ENCODE results near the gene SMIM35.

The SMIM35 gene

DNA sequence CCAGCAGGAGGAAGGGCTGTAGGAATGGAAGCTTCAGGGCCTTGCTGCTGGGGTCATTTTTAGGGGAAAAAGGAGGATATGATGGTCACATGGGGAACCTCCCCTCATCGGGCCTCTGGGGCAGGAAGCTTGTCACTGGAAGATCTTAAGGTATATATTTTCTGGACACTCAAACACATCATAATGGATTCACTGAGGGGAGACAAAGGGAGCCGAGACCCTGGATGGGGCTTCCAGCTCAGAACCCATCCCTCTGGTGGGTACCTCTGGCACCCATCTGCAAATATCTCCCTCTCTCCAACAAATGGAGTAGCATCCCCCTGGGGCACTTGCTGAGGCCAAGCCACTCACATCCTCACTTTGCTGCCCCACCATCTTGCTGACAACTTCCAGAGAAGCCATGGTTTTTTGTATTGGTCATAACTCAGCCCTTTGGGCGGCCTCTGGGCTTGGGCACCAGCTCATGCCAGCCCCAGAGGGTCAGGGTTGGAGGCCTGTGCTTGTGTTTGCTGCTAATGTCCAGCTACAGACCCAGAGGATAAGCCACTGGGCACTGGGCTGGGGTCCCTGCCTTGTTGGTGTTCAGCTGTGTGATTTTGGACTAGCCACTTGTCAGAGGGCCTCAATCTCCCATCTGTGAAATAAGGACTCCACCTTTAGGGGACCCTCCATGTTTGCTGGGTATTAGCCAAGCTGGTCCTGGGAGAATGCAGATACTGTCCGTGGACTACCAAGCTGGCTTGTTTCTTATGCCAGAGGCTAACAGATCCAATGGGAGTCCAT, 86.5 kb downstream of the SMIM35 start:
- DNase-seq = no peak

GRCh38 chr11:117999354-117999993, 87.3 kb downstream of the SMIM35 start:
- no peak for DNase-seq

DNA sequence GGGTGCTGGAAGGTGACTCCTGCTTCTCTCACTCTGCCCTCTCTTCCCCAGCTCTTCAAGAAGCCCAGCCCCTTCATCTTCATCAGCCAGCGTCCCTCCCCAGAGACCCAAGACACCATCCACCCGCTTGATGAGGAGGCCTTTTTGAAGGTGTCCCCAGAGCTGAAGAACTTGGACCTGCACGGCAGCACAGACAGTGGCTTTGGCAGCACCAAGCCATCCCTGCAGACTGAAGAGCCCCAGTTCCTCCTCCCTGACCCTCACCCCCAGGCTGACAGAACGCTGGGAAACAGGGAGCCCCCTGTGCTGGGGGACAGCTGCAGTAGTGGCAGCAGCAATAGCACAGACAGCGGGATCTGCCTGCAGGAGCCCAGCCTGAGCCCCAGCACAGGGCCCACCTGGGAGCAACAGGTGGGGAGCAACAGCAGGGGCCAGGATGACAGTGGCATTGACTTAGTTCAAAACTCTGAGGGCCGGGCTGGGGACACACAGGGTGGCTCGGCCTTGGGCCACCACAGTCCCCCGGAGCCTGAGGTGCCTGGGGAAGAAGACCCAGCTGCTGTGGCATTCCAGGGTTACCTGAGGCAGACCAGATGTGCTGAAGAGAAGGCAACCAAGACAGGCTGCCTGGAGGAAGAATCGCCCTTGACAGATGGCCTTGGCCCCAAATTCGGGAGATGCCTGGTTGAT, 88.0 kb downstream of the SMIM35 start:
- DNase-seq = no peak

DNA sequence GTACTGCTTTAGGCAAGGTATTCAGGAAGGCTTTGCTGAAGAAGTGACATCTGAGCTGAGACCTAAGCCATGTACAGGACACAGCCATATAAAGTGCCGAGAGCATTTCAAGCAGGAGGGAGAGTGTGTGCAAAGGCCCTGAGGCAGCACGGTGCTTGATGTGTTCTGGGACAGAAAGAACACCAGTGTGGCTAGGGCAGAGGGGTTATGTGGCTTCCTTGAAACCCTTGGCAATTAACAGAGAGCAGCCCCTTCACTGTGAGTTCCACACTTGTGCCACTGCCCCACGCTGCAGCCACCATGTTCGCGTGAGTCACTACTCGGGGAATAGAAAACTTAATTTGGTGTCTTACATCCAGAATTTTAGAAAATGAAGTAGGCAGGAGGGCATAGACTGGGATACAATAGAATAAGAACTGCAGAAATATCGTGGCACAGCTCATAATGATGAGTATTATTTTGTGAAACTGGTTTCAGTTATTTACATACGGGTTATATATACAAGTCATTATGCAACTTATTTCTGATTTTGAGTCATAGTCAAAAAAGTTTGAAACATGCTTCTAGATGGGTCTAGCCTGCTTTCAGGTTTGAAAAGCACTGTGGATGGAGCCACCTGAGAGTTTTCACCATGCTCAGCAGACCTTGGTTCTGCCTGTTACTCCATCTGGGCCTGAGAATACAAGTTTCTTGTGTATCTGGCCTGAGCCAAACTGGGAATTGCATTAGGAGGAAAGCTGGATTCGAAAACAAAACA, 88.8 kb downstream of the SMIM35 start:
- DNase-seq = no peak

GRCh38 chr11:117997406-117997805, 89.4 kb downstream of the SMIM35 start:
- DNase-seq = no peak

GRCh38 chr11:117996058-117996457, 90.7 kb downstream of the SMIM35 start:
- no peak for DNase-seq

DNA sequence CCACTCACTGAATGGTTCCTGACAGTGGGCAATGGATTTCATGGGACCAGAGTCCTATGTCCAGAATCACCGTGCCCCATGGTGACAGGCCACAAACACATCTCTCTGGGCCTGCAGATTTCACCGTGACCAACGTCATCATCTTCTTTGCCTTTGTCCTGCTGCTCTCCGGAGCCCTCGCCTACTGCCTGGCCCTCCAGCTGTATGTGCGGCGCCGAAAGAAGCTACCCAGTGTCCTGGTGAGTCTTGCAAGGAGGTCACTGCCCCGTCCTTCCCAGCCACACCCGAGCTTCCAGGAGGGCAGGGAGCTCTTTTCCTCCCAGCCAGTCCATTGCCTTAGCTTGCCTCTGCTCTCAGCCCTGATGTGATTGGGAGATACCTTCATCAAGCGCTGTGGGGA, 91.3 kb downstream of the SMIM35 start:
- DNase-seq = no peak

DNA sequence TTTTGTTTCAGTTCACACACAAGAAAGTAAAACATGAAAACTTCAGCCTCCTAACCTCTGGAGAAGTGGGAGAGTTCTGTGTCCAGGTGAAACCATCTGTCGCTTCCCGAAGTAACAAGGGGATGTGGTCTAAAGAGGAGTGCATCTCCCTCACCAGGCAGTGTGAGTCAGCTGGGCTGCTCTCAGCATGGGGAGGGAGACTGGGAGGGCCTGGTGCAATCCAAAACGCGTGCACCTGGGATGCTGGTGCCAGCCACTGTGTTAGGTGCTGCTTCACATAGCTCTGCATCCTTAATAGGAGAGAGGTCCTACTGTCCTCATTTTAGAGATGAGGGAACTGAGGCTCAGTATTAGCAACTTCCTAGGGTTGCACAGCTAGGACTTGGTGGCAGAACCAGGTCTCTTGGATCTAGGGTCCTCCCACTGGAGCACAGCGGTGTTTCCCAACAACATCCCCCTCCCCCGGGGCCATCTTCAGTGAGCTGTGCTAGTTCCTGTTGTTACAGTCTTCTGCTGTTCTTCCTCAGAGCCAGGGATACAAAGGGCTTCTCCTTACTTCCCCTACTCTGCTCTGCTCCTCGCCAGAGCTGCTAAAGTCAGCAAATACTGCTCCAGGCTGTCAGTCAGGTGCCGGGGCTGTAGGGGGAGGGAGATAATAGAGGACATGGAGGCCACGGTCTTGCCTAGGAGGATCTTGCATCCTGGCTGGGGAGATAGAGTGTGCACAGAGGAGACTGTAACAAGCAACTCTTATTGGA, 92.6 kb downstream of the SMIM35 start:
- no peak for DNase-seq

GRCh38 chr11:117992620-117993019, 94.1 kb downstream of the SMIM35 start:
- DNase-seq = no peak

GRCh38 chr11:117992136-117992535, 94.6 kb downstream of the SMIM35 start:
- no peak for DNase-seq

GRCh38 chr11:117989351-117990102, 97.2 kb downstream of the SMIM35 start:
- no peak for DNase-seq

- DNase-seq = peak; percentile 18
These were observed 99.7 kb downstream of the SMIM35 start for GRCh38 chr11:117986981-117987574.

GRCh38 chr11:117985953-117986887, 100.5 kb downstream of the SMIM35 start, which contains the start of gene IL10RA:
Gene IL10RA, plus strand, starts transcription at chr11:117986394. Its CDS starts 74 bp downstream, at chr11:117986468.
- DNase-seq = peak; percentile 38

DNA sequence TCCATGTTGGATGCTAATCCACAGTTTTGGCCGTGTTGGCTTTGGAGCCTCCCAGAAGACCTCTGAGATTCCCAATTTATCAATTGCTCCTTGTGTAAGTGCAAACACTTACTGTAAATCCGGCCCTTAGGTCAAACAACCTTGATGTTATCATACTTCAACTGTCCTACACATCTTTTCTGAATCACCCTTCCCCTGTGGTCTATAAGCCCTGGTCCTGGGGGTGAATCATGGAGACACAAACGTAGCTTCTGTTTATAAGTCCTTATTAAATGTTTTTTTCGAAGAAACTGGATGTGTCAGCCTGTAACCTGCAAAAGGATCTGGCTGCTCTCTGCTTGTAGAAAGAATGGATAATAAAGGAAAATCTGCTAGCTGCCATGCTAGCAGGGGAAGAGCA, 102.3 kb downstream of the SMIM35 start:
- no peak for DNase-seq

DNA sequence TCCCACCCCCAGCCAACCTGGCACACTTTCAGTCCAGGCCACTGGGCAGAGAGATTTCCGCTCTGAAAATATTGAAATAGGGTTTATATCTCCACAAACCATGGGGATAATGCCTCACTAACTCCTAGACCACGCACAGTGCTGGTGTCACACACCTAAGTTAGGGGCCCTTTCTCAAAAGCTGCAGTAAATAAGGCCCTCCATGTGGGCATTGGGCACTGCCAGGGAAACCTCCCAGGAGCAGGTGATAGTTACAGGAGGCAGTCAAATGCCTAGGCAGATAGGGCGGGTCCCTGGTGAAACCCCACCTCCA, 103.6 kb downstream of the SMIM35 start:
- DNase-seq = no peak

- no peak for DNase-seq
These were observed 106.0 kb downstream of the SMIM35 start for GRCh38 chr11:117980720-117981119.

DNA sequence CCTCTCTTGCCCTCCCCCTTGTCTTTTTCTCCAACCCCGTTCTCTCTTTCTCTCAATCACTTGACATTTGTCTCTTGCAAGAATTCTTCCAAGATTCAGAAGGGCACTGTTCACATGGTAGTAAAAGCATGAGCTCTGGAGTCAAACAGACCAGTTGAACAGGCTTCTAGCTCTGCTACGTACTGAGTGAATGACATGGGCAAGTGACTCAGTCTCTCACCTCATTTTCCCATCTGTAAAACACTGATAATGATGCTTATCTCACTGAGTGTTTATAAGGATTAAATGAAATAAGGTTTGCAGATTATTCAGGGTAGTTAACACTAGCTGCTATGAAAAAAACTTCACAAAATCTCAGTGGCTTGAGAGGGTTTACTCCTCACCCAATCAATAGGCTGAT, 106.5 kb downstream of the SMIM35 start:
- DNase-seq = no peak

DNA sequence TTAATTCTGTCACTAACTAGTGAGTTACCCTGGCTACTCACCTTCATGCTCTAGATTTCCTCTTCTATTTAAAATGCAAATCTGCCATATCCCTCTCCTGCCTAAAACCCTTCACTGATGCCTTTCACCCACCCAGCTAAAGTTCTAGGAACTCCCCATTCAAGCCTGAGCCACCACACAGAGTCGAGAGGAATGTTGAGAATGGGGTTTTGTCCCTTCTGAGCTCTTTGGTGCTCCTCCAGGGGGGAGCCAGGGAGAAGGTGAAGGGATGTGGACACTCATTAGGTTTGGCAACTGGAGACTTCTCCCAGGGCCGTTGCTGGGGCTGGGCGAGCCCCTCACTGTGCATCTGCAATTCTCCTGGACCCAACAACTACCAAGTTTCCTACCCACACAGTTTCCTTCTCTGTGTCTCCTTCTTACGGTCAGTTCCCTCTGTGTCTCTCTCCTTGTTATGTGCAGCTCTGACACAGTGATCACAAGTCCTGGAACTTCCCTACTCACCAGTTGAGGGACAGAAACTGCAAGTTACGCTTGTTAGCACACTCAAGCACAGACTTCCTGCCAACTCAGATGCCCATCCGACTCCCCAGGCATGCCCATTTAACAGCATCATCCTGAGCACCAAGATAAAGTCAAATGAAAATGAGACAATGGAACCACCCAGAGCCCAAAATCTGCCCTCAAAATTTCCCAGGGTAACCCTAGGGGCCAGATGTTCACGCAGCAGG, 107.1 kb downstream of the SMIM35 start:
- no peak for DNase-seq

GRCh38 chr11:117978991-117979390, 107.8 kb downstream of the SMIM35 start:
- no peak for DNase-seq
